HG02884 (cell line): ENCODE measurements around the gene HSPA1A.

Experiments
- ATAC-seq: cut with Tn5 transposase; IDR thresholded peaks from one replicate; pipeline ENCODE4 v1.9.1; 2021; ENCODE audit warnings: mild to moderate bottlenecking, moderate library complexity; ENCODE audit not compliant: unreplicated experiment

Gene HSPA1A

GRCh38 chr6:31815025-31815838, at the start of gene HSPA1A, which contains the start of gene HSPA1L:
Gene HSPA1A, plus strand, starts transcription at chr6:31815543. Its CDS starts 214 bp downstream, at chr6:31815757.
Gene HSPA1L, minus strand, starts transcription at chr6:31815283. Its CDS starts 3,311 bp downstream, at chr6:31811972.
- no peak for ATAC-seq

GRCh38 chr6:31765559-31765909, 49.8 kb upstream of the HSPA1A start:
- ATAC-seq: no peak

DNA sequence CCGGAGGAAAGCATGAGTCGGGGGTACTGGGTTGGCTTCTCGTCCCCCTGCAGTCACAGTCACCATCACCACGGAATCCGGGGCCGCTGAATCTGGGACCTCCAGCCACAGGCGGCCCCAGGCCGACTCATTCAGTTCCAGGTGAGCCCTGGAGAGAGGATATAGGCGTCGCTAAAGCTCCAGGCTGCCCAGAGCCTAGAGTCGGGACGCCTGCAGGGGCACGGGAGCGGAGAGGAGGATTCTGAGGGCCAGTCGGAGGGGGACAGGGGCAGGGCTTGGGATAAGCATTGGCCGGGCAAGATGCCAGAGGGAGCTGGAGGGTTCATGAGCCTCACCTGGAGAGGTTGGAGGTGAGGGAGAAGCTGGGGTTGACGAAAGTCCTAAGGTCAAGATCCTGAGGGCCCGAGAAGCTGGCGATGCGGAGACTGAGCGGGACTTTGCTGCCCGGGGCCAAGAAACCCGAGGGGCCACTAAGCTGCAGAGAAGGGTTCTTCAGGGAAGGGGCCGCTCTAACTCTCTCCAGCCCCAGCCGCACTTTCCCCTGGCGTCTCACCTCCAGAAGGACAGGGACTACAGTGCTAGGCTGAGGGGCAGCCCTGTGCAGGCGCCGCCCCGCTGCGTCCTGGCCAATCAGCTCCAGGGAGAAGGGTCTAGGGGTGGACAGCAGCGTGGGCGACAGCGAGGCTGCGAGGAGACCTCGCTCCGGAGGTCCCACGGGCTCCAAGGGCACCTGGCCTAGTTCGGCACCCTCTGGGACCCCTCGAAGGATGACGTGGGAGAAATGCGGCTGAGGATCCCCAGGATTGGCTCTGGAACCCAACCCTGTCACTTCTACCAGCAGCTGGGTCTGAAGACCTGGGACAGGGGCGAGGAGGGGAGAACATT, 49.2 kb upstream of the HSPA1A start:
- ATAC-seq: no peak

GRCh38 chr6:31767096-31767645, 48.2 kb upstream of the HSPA1A start:
- ATAC-seq: no peak

DNA sequence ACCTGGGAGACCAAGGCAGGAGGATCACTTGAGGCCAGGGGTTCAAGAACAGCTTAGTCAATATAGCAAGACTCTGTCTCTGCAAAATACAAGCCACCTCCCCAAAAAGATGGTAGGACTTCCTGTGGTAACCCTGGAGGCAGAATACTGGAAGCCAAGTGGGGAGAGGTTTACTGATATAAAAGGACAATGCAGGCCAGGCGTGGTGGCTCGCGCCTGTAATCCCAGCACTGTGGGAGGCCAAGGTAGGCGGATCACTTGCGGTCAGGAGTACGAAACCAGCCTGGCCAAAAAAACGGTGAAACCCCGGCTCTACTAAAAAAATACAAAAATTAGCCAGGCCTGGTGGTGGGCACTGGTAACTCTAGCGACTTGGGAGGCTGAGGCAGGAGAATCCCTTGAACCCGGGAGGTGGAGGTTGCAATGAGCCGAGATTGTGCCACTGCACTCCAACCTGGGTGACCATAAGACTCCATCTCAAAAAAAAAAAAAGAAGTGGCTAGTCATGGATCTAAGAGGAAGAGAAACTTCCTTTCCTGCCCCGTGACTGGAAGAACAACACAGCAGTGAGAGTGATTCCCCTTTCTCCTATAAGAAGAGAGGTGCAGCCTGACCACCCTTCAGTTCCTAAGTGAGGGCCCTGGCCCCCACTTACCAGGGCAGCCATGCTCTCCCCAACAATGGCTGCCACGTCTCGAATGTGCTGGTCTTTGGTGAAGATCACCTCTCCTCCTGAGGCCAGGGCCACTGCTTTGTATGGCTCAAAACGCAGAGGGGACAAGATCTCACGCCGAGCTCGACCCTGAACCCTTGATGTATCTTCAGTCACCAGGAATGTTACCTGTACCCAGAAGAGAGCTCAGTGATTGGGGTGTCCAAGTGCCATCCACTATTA, 46.7 kb upstream of the HSPA1A start:
- ATAC-seq: no peak

GRCh38 chr6:31769684-31770371, 45.5 kb upstream of the HSPA1A start:
- no peak for ATAC-seq

DNA sequence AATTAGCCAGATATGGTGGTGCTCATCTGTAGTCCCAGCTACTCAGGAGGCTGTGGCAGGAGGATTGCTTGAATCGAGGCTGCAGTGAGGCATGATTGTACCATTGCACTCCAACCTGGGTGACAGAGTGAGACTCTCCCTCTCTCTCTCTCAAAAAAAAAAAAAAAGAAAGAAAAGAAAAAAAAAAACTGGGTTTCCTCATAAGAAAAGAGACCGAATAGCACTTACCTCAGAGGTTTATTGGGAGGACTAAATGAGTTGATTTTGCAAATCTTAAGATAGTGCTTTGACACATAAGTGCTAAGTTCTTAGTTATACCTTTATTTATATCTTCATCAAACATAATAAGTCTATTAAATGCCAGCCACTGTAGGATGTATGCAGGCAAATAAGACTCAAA, 44.5 kb upstream of the HSPA1A start:
- ATAC-seq: no peak

- no peak for ATAC-seq
Measured at GRCh38 chr6:31771992-31772358, 43.4 kb upstream of the HSPA1A start.

DNA sequence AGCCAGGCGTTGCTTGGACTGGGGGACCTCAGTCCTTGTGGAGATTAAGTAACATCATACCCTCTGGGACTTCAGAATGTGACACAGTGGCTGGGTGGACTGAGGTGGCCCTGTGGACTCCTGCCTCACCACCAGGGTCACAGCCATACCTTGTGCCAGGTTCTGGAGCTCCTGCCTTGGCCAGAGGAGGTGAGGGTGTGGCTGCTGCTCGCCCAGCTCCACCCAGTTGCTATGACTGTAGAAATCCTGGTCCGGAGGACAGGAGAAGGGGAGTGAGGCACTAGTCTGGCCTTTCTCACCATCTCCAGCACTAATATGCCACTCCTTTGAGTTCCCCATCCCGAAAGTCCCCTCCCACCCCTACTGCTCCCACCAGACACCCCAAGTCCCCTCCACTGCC, 40.2 kb upstream of the HSPA1A start:
- no peak for ATAC-seq

- ATAC-seq: no peak
Measured at GRCh38 chr6:31775633-31776484, 39.5 kb upstream of the HSPA1A start.

- no peak for ATAC-seq
Measured at GRCh38 chr6:31776485-31776988, 38.8 kb upstream of the HSPA1A start.

DNA sequence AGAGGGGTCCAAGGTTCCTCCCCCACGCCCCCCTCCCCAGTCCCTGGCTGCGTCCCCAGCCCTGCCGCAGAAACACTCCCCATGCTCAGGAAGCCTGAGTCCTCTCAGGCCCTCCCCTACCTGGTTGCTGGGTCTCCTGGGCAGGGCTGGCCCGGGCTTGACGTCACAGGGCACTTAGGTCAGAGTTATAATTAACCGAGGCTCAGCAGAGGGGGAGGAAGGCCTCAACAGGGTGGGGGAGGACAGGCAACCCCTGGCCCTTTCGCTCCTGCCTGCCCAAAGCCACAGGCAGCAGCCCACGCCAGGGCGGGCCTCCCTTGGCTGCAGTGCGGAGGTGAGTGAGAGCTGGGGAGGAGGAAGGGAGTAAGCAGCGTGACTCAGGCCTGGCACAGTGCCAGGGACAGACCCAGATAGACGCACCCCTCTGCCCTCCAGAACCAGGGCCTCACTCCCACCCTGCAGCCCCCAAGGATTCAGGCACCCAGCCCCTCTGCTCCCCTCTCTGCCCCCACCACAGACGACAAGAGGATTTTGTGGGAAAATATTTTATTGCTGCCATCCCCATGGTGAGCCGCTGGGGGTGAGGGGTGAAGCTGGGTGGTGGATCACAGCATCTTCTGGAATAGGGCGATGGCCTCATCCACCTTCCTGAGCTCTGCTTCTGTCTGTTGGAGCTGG, 38.2 kb upstream of the HSPA1A start, which contains the start of gene VWA7:
Gene VWA7 (minus strand): TSS at position 340 of the 678 bp plus-strand sequence. CDS start 549 bp downstream, outside the sequence.
- ATAC-seq: peak; percentile 59

- ATAC-seq: no peak
Measured at GRCh38 chr6:31777667-31778050, 37.7 kb upstream of the HSPA1A start.

DNA sequence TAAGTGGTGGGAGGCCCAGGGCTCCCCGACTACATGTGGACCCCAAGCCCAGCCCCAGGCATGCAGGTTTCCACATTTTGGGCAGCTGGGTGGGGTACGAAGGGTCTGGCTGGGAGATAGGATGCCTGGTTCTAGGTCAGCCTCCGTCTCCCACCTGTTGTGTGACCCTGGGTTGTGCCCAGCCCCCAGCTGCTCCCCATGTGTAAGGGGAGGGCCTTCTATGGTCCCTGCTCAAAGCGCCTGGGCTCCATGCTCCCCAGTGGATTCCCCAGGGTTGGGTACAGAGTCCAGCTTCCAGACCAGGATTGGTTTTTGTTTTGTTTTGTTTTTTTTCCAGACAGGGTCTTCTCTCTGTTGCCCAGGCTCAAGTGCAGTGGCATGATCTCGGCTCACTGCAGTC, 37.1 kb upstream of the HSPA1A start:
- no peak for ATAC-seq

DNA sequence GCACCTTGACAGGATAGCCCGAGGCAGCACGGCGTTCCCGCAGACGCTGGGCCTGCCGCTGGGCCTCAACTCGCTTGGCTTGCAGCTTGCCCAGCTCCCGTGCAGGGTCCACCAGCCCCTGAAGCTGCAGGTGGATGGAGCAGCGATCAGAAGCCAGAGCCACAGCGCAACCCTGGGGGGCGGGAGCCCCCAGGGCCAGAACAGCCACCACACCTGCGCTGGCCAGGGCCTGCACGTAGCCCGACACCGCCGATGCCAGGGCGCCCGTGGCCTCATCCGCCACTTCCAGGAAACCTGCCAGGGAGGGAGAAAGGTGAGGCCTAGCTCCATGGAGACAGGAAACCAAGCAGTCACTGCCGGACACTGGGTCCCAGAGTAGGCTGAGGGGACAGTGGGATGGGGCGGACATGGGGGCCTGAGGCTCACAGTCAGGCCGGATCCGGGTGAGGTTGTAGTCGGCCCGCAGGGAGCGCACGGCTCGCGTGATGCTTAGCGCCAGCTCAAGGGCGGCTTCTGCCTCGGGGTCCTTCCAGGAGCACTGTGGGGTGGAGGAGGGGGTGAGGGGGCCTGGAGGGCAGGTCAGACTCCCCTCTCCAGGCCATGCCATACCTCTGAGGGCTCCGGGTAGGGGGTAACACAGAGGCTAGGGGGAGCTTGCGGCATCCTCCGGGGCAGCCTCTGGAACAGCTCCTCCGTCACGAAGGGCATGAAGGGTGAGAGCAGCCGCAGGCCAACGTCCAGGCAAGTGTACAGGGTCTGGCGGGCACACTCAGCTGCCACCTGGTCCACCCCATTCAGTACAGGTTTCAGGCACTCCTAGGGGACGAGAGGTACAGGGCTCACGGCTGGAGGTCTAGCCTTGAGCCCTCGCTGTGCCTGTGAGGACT, 36.1 kb upstream of the HSPA1A start:
- ATAC-seq: no peak

GRCh38 chr6:31779908-31780307, 35.4 kb upstream of the HSPA1A start:
- no peak for ATAC-seq

DNA sequence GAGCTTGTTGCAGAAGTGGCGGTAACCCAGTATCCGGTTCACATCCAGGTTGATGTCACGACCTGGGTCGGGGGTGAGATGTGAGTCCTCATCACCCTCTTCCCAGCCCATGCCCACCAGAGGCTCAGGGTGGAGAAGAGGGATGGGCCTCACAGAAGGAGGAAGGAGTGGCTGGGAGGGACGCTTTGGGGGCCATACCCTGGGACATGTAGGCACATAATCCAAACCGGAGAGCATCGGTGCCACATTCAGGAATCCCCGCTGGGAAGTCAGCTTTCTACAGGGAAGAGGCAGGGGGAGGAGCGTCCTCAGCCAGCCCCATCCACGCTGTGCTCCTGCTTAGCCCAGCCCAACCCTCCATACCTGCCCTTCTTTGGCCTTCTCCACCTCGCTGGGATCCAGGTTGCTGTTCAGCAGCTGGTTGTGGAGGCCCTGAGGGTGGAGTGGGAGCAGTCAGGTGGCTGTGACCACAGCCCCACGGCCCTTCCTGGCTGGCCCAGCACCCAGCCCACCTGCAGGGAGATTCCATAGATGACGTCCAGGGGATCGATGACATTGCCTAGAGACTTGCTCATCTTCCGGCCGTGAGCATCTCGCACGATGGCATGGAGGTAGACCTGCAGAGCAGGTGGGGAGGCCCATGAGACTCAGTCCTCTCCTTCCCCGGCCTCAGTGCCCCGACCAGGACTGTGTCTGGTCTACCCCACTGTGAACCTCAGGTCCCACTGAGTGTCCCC, 34.7 kb upstream of the HSPA1A start:
- ATAC-seq: no peak
